H1 (cell line): ENCODE measurements around the gene ARFGAP3. TPM values are rescaled to one million over a fixed set of nuclear protein-coding genes. Genes with fewer than 3 reads are reported as not detected.

Experiments
- CBX8 ChIP-seq: fragments of 300-800, 300-1000 bp; sonication (generic); IDR thresholded peaks from 2 replicates; pipeline ENCODE4 v1.7.1; 2016; ENCODE audit warnings: low read depth, low read length, borderline replicate concordance
- CTBP2 ChIP-seq: IDR thresholded peaks from 2 replicates; pipeline ENCODE4 v1.7.0; 2011; ENCODE audit warnings: borderline replicate concordance, mild to moderate bottlenecking, moderate library complexity, mixed read lengths, low read length; ENCODE audit not compliant: insufficient read depth, insufficient read length
- EGR1 ChIP-seq: IDR thresholded peaks from 2 replicates; pipeline ENCODE4 v1.6.1; 2011; ENCODE audit warnings: low read depth, low read length, borderline replicate concordance
- FOSL1 ChIP-seq: IDR thresholded peaks from 2 replicates; pipeline ENCODE4 v1.6.1; 2011; ENCODE audit warnings: mild to moderate bottlenecking, low read depth, low read length, moderate library complexity; ENCODE audit not compliant: insufficient read depth
- POLR2AphosphoS5 ChIP-seq: IDR thresholded peaks from 2 replicates; pipeline ENCODE4 v1.6.1; 2011; ENCODE audit warnings: low read depth, low read length
- RAD21 ChIP-seq, 2 experiments: IDR thresholded peaks in 1 of 2; conservative IDR thresholded peaks in 1 of 2; 2 replicates each; pipeline ENCODE4 v1.6.1; 2011; ENCODE audit warnings: low read depth in 2 of 2, low read length in 2 of 2, improper control_type of control experiment in 1 of 2, inconsistent platforms in 1 of 2, mild to moderate bottlenecking in 1 of 2, moderate library complexity in 1 of 2
- SIN3A ChIP-seq, 2 experiments: IDR thresholded peaks in 1 of 2; conservative IDR thresholded peaks in 1 of 2; 2 replicates each; pipeline ENCODE4 v1.6.1; 2011 to 2012; ENCODE audit warnings: low read length in 2 of 2, improper control_type of control experiment in 1 of 2, low read depth in 1 of 2, mild to moderate bottlenecking in 1 of 2
- SIRT6 ChIP-seq: IDR thresholded peaks from one replicate; pipeline ENCODE4 v1.7.1; 2012; ENCODE audit warnings: low read length, inconsistent platforms
- YY1 ChIP-seq: IDR thresholded peaks from 2 replicates; pipeline ENCODE4 v1.6.1; 2011; ENCODE audit warnings: low read depth, mild to moderate bottlenecking, low read length
- polyA plus RNA-seq, 7 experiments: library from polyadenylated mRNA; depleted of rRNA in 3 of 7; stranded (reverse) in 5 of 7; unstranded in 2 of 7; fragments of >200 nt in 5 of 7; fragments of 200-250 nt in 2 of 7; gene quantifications; 1 replicate in 5 of 7; 2 replicates in 1 of 7; 4 replicates in 1 of 7; pipeline versions ENCODE4 v1.2.1 to v1.2.3, GENCODE V29; 2011 to 2013; ENCODE audit warnings: missing spikeins in 2 of 7, mixed read lengths in 2 of 7
- total RNA-seq: library from RNA; stranded (reverse); fragmentation: NEBNext Ultra II Directional; extraction: Animal tissue kit (Norgen Biotek cat#: 25700); gene quantifications from 2 replicates; pipeline ENCODE4 v1.2.1, GENCODE V29; 2021
- TF ChIP-seq, protein P1 (sequence below): fragments of 300-600 bp; sonication (generic); IDR thresholded peaks from 2 replicates; pipeline ENCODE4 v1.7.1; 2012; ENCODE audit warnings: low read length, moderate library complexity, mild to moderate bottlenecking, inconsistent platforms; ENCODE audit not compliant: insufficient replicate concordance

Gene ARFGAP3
- total and polyA plus RNA-seq, 2 of the 8 experiments (the other 6 are each of a cell fraction or from before 2014, with no cell fraction given): 9.7 to 16.0 TPM

DNA sequence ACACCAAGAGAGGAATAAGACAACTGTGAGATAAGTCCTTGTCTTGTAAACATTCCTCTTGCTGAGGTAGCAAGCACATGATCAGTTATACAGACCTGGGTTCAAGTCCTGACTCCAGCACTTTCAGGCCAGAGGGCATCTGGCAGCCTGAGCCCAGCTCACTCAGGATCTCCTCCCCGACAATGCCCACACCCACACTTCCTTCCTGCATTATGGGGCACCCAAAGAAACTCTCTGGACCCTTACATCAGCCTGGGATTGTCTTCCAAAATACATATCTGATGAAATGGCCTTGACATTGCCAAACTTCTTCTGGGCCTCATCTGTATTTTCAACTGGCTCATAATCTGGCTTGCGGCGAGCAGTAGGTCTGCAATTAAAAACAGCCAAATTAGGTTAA, 48.6 kb downstream of the ARFGAP3 start (continued):
- TF ChIP-seq, protein P1, sequence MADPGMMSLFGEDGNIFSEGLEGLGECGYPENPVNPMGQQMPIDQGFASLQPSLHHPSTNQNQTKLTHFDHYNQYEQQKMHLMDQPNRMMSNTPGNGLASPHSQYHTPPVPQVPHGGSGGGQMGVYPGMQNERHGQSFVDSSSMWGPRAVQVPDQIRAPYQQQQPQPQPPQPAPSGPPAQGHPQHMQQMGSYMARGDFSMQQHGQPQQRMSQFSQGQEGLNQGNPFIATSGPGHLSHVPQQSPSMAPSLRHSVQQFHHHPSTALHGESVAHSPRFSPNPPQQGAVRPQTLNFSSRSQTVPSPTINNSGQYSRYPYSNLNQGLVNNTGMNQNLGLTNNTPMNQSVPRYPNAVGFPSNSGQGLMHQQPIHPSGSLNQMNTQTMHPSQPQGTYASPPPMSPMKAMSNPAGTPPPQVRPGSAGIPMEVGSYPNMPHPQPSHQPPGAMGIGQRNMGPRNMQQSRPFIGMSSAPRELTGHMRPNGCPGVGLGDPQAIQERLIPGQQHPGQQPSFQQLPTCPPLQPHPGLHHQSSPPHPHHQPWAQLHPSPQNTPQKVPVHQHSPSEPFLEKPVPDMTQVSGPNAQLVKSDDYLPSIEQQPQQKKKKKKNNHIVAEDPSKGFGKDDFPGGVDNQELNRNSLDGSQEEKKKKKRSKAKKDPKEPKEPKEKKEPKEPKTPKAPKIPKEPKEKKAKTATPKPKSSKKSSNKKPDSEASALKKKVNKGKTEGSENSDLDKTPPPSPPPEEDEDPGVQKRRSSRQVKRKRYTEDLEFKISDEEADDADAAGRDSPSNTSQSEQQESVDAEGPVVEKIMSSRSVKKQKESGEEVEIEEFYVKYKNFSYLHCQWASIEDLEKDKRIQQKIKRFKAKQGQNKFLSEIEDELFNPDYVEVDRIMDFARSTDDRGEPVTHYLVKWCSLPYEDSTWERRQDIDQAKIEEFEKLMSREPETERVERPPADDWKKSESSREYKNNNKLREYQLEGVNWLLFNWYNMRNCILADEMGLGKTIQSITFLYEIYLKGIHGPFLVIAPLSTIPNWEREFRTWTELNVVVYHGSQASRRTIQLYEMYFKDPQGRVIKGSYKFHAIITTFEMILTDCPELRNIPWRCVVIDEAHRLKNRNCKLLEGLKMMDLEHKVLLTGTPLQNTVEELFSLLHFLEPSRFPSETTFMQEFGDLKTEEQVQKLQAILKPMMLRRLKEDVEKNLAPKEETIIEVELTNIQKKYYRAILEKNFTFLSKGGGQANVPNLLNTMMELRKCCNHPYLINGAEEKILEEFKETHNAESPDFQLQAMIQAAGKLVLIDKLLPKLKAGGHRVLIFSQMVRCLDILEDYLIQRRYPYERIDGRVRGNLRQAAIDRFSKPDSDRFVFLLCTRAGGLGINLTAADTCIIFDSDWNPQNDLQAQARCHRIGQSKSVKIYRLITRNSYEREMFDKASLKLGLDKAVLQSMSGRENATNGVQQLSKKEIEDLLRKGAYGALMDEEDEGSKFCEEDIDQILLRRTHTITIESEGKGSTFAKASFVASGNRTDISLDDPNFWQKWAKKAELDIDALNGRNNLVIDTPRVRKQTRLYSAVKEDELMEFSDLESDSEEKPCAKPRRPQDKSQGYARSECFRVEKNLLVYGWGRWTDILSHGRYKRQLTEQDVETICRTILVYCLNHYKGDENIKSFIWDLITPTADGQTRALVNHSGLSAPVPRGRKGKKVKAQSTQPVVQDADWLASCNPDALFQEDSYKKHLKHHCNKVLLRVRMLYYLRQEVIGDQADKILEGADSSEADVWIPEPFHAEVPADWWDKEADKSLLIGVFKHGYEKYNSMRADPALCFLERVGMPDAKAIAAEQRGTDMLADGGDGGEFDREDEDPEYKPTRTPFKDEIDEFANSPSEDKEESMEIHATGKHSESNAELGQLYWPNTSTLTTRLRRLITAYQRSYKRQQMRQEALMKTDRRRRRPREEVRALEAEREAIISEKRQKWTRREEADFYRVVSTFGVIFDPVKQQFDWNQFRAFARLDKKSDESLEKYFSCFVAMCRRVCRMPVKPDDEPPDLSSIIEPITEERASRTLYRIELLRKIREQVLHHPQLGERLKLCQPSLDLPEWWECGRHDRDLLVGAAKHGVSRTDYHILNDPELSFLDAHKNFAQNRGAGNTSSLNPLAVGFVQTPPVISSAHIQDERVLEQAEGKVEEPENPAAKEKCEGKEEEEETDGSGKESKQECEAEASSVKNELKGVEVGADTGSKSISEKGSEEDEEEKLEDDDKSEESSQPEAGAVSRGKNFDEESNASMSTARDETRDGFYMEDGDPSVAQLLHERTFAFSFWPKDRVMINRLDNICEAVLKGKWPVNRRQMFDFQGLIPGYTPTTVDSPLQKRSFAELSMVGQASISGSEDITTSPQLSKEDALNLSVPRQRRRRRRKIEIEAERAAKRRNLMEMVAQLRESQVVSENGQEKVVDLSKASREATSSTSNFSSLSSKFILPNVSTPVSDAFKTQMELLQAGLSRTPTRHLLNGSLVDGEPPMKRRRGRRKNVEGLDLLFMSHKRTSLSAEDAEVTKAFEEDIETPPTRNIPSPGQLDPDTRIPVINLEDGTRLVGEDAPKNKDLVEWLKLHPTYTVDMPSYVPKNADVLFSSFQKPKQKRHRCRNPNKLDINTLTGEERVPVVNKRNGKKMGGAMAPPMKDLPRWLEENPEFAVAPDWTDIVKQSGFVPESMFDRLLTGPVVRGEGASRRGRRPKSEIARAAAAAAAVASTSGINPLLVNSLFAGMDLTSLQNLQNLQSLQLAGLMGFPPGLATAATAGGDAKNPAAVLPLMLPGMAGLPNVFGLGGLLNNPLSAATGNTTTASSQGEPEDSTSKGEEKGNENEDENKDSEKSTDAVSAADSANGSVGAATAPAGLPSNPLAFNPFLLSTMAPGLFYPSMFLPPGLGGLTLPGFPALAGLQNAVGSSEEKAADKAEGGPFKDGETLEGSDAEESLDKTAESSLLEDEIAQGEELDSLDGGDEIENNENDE: no peak
- TF ChIP-seq RAD21 (IDR thresholded peaks at IDR 0.05 in 1 of 2, conservative IDR thresholded peaks at IDR 0.05 in 1 of 2; ENCODE audit: low read depth in 2 of 2, low read length in 2 of 2) (no peak), CTBP2 (no peak), FOSL1 (no peak), SIRT6 (no peak), CBX8 (no peak), EGR1 (no peak), SIN3A (conservative IDR thresholded peaks at IDR 0.05 in 1 of 2, IDR thresholded peaks at IDR 0.05 in 1 of 2; ENCODE audit: low read depth in 1 of 2, low read length in 2 of 2) (no peak), POLR2AphosphoS5 (no peak), YY1 (no peak)
